ENCODE data around the gene APOBR.

The APOBR gene

GRCh38 chr16:28501258-28502232, 7.1 kb downstream of the APOBR start:
- Histone ChIP-seq H3K36me3 (ENCODE audit: insufficient read depth, low read length) (no peaks in the 10 kb centered on the region), H3K4me1 (ENCODE audit: insufficient read depth, low read length, poor library complexity, severe bottlenecking) (peaks cover 11% of the 10 kb centered on the region), H3K9ac (ENCODE audit: low read depth, low read length, poor library complexity, severe bottlenecking) (no peak overlapping the region), H3F3A (ENCODE audit: low read depth) (no peaks in the 10 kb centered on the region), H3K9me3 (ENCODE audit: insufficient read depth, low read depth, low read length) (no peaks in the 10 kb centered on the region), H3K4me3 (ENCODE audit: low read length, poor library complexity, severe bottlenecking) (no peak overlapping the region), H3K79me2 (ENCODE audit: insufficient read depth, low read length) (peaks cover 15% of the 10 kb centered on the region; the same call in 1 of the 2 replicates), H4K20me1 (ENCODE audit: insufficient read depth, low read length, poor library complexity, severe bottlenecking) (no peaks in the 10 kb centered on the region), H3K4me2 (ENCODE audit: low read depth, low read length, poor library complexity, severe bottlenecking) (no peak overlapping the region), H3K27me3 (ENCODE audit: insufficient read depth, low read length, poor library complexity, severe bottlenecking) (no peaks in the 10 kb centered on the region), H3K9me2 (replicated peaks; ENCODE audit: low read depth, low read length) (no peaks in the 10 kb centered on the region), H2AFZ (ENCODE audit: low read length) (no peak overlapping the region)
- no peak for TF ChIP-seq EZH2phosphoT487 (IDR thresholded peaks at IDR 0.05; ENCODE audit: borderline replicate concordance)
- TF ChIP-seq, protein P1, sequence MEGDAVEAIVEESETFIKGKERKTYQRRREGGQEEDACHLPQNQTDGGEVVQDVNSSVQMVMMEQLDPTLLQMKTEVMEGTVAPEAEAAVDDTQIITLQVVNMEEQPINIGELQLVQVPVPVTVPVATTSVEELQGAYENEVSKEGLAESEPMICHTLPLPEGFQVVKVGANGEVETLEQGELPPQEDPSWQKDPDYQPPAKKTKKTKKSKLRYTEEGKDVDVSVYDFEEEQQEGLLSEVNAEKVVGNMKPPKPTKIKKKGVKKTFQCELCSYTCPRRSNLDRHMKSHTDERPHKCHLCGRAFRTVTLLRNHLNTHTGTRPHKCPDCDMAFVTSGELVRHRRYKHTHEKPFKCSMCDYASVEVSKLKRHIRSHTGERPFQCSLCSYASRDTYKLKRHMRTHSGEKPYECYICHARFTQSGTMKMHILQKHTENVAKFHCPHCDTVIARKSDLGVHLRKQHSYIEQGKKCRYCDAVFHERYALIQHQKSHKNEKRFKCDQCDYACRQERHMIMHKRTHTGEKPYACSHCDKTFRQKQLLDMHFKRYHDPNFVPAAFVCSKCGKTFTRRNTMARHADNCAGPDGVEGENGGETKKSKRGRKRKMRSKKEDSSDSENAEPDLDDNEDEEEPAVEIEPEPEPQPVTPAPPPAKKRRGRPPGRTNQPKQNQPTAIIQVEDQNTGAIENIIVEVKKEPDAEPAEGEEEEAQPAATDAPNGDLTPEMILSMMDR (conservative IDR thresholded peaks at IDR 0.05; ENCODE audit: low read length) = no peak

DNA sequence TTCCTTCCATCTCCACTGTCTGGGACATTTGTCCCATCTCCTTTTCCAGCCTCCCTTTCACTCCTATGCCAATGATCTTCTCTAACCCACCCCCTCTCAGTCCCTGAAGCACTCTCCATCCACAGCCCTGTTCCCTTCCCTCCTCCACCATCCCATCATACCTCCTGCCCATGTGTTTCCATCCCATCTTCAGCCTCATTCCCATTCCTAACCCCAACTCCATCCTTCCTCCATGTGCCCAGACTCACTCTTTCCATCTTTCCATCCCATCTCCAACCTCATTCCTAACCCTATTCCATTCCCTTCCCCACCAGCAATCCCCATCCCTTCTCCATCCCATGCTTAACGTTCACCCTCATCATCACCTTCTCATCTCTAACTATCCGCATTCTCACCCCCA, 7.8 kb downstream of the APOBR start:
- no peak overlapping the region for H3K9ac ChIP-seq (ENCODE audit: low read depth, low read length, poor library complexity, severe bottlenecking)
- H3K9me2 ChIP-seq (replicated peaks; ENCODE audit: low read depth, low read length) = no peaks in the 10 kb centered on the region
- H3K79me2 ChIP-seq (ENCODE audit: insufficient read depth, low read length) = peaks cover 8% of the 10 kb centered on the region; the same call in 1 of the 2 replicates
- TF ChIP-seq, protein P1 (conservative IDR thresholded peaks at IDR 0.05; ENCODE audit: low read length) = no peak
- TF ChIP-seq EZH2phosphoT487 (IDR thresholded peaks at IDR 0.05; ENCODE audit: borderline replicate concordance) = no peak
- H4K20me1 ChIP-seq (ENCODE audit: insufficient read depth, low read length, poor library complexity, severe bottlenecking) = no peaks in the 10 kb centered on the region
- H3K4me3 ChIP-seq (ENCODE audit: low read length, poor library complexity, severe bottlenecking) = no peak overlapping the region
- H3K27me3 ChIP-seq (ENCODE audit: insufficient read depth, low read length, poor library complexity, severe bottlenecking) = no peaks in the 10 kb centered on the region
- no peak overlapping the region for H2AFZ ChIP-seq (ENCODE audit: low read length)
- H3K36me3 ChIP-seq (ENCODE audit: insufficient read depth, low read length) = no peaks in the 10 kb centered on the region
- no peak overlapping the region for H3K4me2 ChIP-seq (ENCODE audit: low read depth, low read length, poor library complexity, severe bottlenecking)
- no peaks in the 10 kb centered on the region for H3K9me3 ChIP-seq (ENCODE audit: insufficient read depth, low read depth, low read length)
- H3K4me1 ChIP-seq (ENCODE audit: insufficient read depth, low read length, poor library complexity, severe bottlenecking) = peaks cover 3% of the 10 kb centered on the region
- H3F3A ChIP-seq (ENCODE audit: low read depth) = no peaks in the 10 kb centered on the region

- no peaks in the 10 kb centered on the region for H3K9me2 ChIP-seq (replicated peaks; ENCODE audit: low read depth, low read length)
- no peak overlapping the region for H2AFZ ChIP-seq (ENCODE audit: low read length)
- no peaks in the 10 kb centered on the region for H3K4me1 ChIP-seq (ENCODE audit: insufficient read depth, low read length, poor library complexity, severe bottlenecking)
- H3K36me3 ChIP-seq (ENCODE audit: insufficient read depth, low read length) = no peaks in the 10 kb centered on the region
- no peak overlapping the region for H3K4me3 ChIP-seq (ENCODE audit: low read length, poor library complexity, severe bottlenecking)
- no peaks in the 10 kb centered on the region for H4K20me1 ChIP-seq (ENCODE audit: insufficient read depth, low read length, poor library complexity, severe bottlenecking)
- H3K79me2 ChIP-seq (ENCODE audit: insufficient read depth, low read length) = no peaks in the 10 kb centered on the region
- TF ChIP-seq EZH2phosphoT487 (IDR thresholded peaks at IDR 0.05; ENCODE audit: borderline replicate concordance) = no peak
- TF ChIP-seq, protein P1 (conservative IDR thresholded peaks at IDR 0.05; ENCODE audit: low read length) = no peak
- H3K9ac ChIP-seq (ENCODE audit: low read depth, low read length, poor library complexity, severe bottlenecking) = no peak overlapping the region
- H3K9me3 ChIP-seq (ENCODE audit: insufficient read depth, low read depth, low read length) = no peaks in the 10 kb centered on the region
- no peaks in the 10 kb centered on the region for H3F3A ChIP-seq (ENCODE audit: low read depth)
- no peak overlapping the region for H3K4me2 ChIP-seq (ENCODE audit: low read depth, low read length, poor library complexity, severe bottlenecking)
- no peaks in the 10 kb centered on the region for H3K27me3 ChIP-seq (ENCODE audit: insufficient read depth, low read length, poor library complexity, severe bottlenecking)
Measured at GRCh38 chr16:28503470-28504259, 9.2 kb downstream of the APOBR start.

Measured in Loucy (cell line).